ENCODE results near the gene HS6ST2.

The HS6ST2 gene

GRCh38 chrX:132623300-132623699 is 335.1 kb downstream of the HS6ST2 start:
- H3K36me3 ChIP-seq (ENCODE audit: insufficient read depth, low read length) = no peaks in the 10 kb centered on the region
- H3K9ac ChIP-seq (ENCODE audit: low read depth, low read length) = no peak overlapping the region
- H2AFZ ChIP-seq (ENCODE audit: low read depth, low read length) = no peak overlapping the region
- H3K4me1 ChIP-seq (ENCODE audit: insufficient read depth, low read length) = no peaks in the 10 kb centered on the region
- no peak overlapping the region for H3K4me3 ChIP-seq (ENCODE audit: low read depth in 1 of 2, low read length in 2 of 2)
- no peaks in the 10 kb centered on the region for H4K20me1 ChIP-seq (ENCODE audit: insufficient read depth, low read length)
- no peaks in the 10 kb centered on the region for H3K27me3 ChIP-seq (ENCODE audit: insufficient read depth, low read length, poor library complexity)
- no peak for ATAC-seq (ENCODE audit: insufficient read depth, low read depth)
- no peak for TF ChIP-seq CTCF (IDR thresholded peaks at IDR 0.05; ENCODE audit: borderline replicate concordance, extremely low read depth, low read length, poor library complexity, severe bottlenecking)
- TF ChIP-seq EZH2 (IDR thresholded peaks at IDR 0.05; ENCODE audit: borderline replicate concordance, low read depth, low read length, severe bottlenecking) = no peak
- H3K27ac ChIP-seq (ENCODE audit: low read length) = no peak overlapping the region
- no peaks in the 10 kb centered on the region for H3K9me3 ChIP-seq (ENCODE audit: insufficient read depth, low read length, severe bottlenecking)
- H3K4me2 ChIP-seq (ENCODE audit: insufficient read depth, low read length) = no peak overlapping the region
- DNase-seq = no peak
- H3K79me2 ChIP-seq (ENCODE audit: insufficient read depth, low read length) = no peaks in the 10 kb centered on the region

- H3K79me2 ChIP-seq (ENCODE audit: insufficient read depth, low read length) = no peaks in the 10 kb centered on the region
- DNase-seq = no peak
- no peaks in the 10 kb centered on the region for H3K36me3 ChIP-seq (ENCODE audit: insufficient read depth, low read length)
- TF ChIP-seq EZH2 (IDR thresholded peaks at IDR 0.05; ENCODE audit: borderline replicate concordance, low read depth, low read length, severe bottlenecking) = no peak
- TF ChIP-seq CTCF (IDR thresholded peaks at IDR 0.05; ENCODE audit: borderline replicate concordance, extremely low read depth, low read length, poor library complexity, severe bottlenecking) = no peak
- H3K4me3 ChIP-seq (ENCODE audit: low read depth in 1 of 2, low read length in 2 of 2) = no peak overlapping the region
- no peaks in the 10 kb centered on the region for H3K4me1 ChIP-seq (ENCODE audit: insufficient read depth, low read length)
- H2AFZ ChIP-seq (ENCODE audit: low read depth, low read length) = no peak overlapping the region
- H3K27me3 ChIP-seq (ENCODE audit: insufficient read depth, low read length, poor library complexity) = no peaks in the 10 kb centered on the region
- no peaks in the 10 kb centered on the region for H3K9me3 ChIP-seq (ENCODE audit: insufficient read depth, low read length, severe bottlenecking)
- H3K4me2 ChIP-seq (ENCODE audit: insufficient read depth, low read length) = no peak overlapping the region
- H3K9ac ChIP-seq (ENCODE audit: low read depth, low read length) = no peak overlapping the region
- no peak overlapping the region for H3K27ac ChIP-seq (ENCODE audit: low read length)
- H4K20me1 ChIP-seq (ENCODE audit: insufficient read depth, low read length) = no peaks in the 10 kb centered on the region
- no peak for ATAC-seq (ENCODE audit: insufficient read depth, low read depth)
These were observed 336.3 kb downstream of the HS6ST2 start for GRCh38 chrX:132622130-132622529.

- H3K4me1 ChIP-seq (ENCODE audit: insufficient read depth, low read length) = no peaks in the 10 kb centered on the region
- DNase-seq (no peak), ATAC-seq (ENCODE audit: insufficient read depth, low read depth) (no peak)
- no peak overlapping the region for H3K4me3 ChIP-seq (ENCODE audit: low read depth in 1 of 2, low read length in 2 of 2)
- H3K79me2 ChIP-seq (ENCODE audit: insufficient read depth, low read length) = no peaks in the 10 kb centered on the region
- no peaks in the 10 kb centered on the region for H3K27me3 ChIP-seq (ENCODE audit: insufficient read depth, low read length, poor library complexity)
- no peak overlapping the region for H3K27ac ChIP-seq (ENCODE audit: low read length)
- TF ChIP-seq CTCF (IDR thresholded peaks at IDR 0.05; ENCODE audit: borderline replicate concordance, extremely low read depth, low read length, poor library complexity, severe bottlenecking) = no peak
- TF ChIP-seq EZH2 (IDR thresholded peaks at IDR 0.05; ENCODE audit: borderline replicate concordance, low read depth, low read length, severe bottlenecking) = no peak
- H2AFZ ChIP-seq (ENCODE audit: low read depth, low read length) = no peak overlapping the region
- no peak overlapping the region for H3K4me2 ChIP-seq (ENCODE audit: insufficient read depth, low read length)
- no peak overlapping the region for H3K9ac ChIP-seq (ENCODE audit: low read depth, low read length)
- H4K20me1 ChIP-seq (ENCODE audit: insufficient read depth, low read length) = no peaks in the 10 kb centered on the region
- H3K36me3 ChIP-seq (ENCODE audit: insufficient read depth, low read length) = no peaks in the 10 kb centered on the region
- no peaks in the 10 kb centered on the region for H3K9me3 ChIP-seq (ENCODE audit: insufficient read depth, low read length, severe bottlenecking)
These were observed 339.6 kb downstream of the HS6ST2 start for GRCh38 chrX:132618810-132619209.
